ENCODE results near the gene CST6. TPM values are rescaled to one million over a fixed set of nuclear protein-coding genes. Genes with fewer than 3 reads are reported as not detected.

CST6 gene
- total RNA-seq, 1 experiment from 2014 or later, result not detected

- DNase-seq (ENCODE audit: extremely low read depth, low read depth), result no peak
Measured at GRCh38 chr11:66042996-66043906, 31.4 kb downstream of the CST6 start.

- no peak for DNase-seq (ENCODE audit: extremely low read depth, low read depth)
Measured at GRCh38 chr11:66044757-66045156, 32.9 kb downstream of the CST6 start.

- DNase-seq (ENCODE audit: extremely low read depth, low read depth), result peak; percentile 50
Measured at GRCh38 chr11:66045177-66045639, 33.4 kb downstream of the CST6 start.

- DNase-seq (ENCODE audit: extremely low read depth, low read depth), result no peak
Measured at GRCh38 chr11:66046901-66047300, 35.1 kb downstream of the CST6 start.

GRCh38 chr11:66047541-66048365 is 35.9 kb downstream of the CST6 start:
- DNase-seq (ENCODE audit: extremely low read depth, low read depth), result no peak

GRCh38 chr11:66048547-66049323 is 36.9 kb downstream of the CST6 start, which contains the start of gene GAL3ST3:
Gene GAL3ST3 (minus strand): TSS chr11:66049161. CDS start chr11:66045415, 3,746 bp downstream.
- no peak for DNase-seq (ENCODE audit: extremely low read depth, low read depth)

- DNase-seq (ENCODE audit: extremely low read depth, low read depth), result no peak
Measured at GRCh38 chr11:66050581-66051231, 38.9 kb downstream of the CST6 start.

- DNase-seq (ENCODE audit: extremely low read depth, low read depth), result no peak
Measured at GRCh38 chr11:66051371-66051765, 39.6 kb downstream of the CST6 start.

GRCh38 chr11:66051766-66052663 is 40.2 kb downstream of the CST6 start, which contains the start of gene SF3B2:
Gene SF3B2 (plus strand): TSS chr11:66052364. CDS start chr11:66052385, 21 bp downstream.
- DNase-seq (ENCODE audit: extremely low read depth, low read depth), result peak; percentile 95

GRCh38 chr11:66052664-66052982 is 40.8 kb downstream of the CST6 start:
- DNase-seq (ENCODE audit: extremely low read depth, low read depth), result no peak

GRCh38 chr11:66055021-66055420 is 43.2 kb downstream of the CST6 start:
- no peak for DNase-seq (ENCODE audit: extremely low read depth, low read depth)

- no peak for DNase-seq (ENCODE audit: extremely low read depth, low read depth)
Measured at GRCh38 chr11:66056501-66056900, 44.7 kb downstream of the CST6 start.

GRCh38 chr11:66059966-66060680 is 48.3 kb downstream of the CST6 start:
- DNase-seq (ENCODE audit: extremely low read depth, low read depth), result no peak

- DNase-seq (ENCODE audit: extremely low read depth, low read depth), result no peak
Measured at GRCh38 chr11:66061268-66061667, 49.5 kb downstream of the CST6 start.

GRCh38 chr11:66062408-66062807 is 50.6 kb downstream of the CST6 start:
- DNase-seq (ENCODE audit: extremely low read depth, low read depth), result no peak
